ENCODE results near the gene MNX1.

MNX1 gene

DNA sequence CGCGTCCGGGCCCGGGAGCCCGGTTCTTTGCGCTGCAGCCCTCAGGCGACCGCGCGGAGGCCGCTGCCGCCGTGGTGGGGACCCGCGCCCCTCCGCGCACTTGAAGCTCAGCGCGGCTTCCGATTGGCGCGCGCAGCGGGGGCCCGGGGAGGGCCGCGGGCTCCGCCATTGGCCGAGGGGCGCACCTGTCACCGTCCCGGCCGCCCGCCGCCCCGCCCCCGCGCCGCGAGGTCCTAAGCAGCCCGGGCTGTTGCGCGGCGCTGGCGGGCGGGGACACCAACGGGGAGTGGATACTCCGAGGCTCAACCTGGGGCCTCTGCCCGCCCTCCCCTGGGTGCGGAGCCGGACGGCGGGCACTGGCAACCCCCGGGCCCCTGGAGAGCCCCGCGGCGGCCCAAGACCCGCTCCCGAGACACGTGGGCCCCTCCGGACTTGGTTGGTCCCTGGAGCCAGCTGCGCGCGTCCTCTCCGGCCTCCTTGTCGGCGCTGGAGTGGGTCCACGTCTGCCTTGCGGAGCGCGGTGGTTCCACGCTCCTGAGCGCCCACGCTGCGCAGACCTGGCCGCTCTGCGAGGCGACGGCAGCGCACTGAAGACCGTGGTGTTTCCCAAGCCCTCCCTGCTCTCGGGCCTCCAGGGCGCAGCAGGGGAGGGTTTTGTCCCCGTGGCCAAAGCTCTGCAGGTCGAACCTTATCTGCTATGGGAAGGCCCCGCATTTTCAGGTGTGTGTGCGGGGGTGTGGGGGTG is at the start of gene MNX1:
Gene MNX1, minus strand, starts transcription at position 76 of the 745 bp plus-strand sequence. CDS start 313 bp downstream, outside the sequence.
- peak; percentile 57 to 66 for DNase-seq

GRCh38 chr7:157059534-157059933 is 49.1 kb upstream of the MNX1 start:
- no peak for DNase-seq

GRCh38 chr7:157058701-157059100 is 48.2 kb upstream of the MNX1 start:
- DNase-seq: no peak

- no peak for DNase-seq
These were observed 47.6 kb upstream of the MNX1 start for GRCh38 chr7:157058068-157058467.

DNA sequence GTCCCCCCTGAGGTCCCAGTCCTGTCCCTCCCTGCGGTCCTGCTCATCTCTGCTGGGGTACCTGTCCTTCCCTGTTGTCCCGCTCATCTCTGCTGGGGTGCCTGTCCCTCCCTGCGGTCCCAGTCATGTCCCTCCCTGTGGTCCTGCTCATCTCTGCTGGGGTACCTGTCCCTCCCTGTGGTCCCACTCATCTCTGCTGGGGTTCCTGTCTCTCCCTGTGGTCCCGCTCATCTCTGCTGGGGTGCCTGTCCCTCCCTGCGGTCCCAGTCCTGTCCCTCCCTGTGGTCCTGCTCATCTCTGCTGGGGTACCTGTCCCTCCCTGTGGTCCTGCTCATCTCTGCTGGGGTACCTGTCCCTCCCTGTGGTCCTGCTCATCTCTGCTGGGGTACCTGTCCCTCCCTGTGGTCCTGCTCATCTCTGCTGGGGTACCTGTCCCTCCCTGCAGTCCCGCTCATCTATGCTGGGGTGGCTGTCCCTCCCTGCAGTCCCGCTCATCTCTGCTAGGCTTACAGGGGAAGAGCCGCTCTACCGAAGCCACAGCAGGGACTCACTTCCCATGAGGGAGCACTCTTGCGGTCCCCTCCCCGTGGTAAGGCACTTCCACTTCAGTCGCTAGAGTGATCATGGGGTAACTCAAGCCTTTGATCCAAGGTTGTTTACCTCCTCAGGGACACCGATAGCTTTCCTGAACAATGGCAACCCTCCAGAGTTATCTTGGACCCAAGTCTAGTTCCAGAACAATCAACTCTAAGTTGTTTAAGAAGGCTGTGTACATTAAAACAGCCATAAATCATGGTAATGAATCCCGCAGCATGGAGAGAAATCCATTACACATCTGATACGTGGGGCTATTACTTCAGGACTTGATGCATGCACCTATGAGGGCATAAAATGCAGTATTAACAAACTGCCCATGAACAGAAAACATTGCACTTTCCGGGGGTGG is 46.8 kb upstream of the MNX1 start:
- no peak for DNase-seq

- no peak for DNase-seq
These were observed 45.8 kb upstream of the MNX1 start for GRCh38 chr7:157056246-157056645.

DNA sequence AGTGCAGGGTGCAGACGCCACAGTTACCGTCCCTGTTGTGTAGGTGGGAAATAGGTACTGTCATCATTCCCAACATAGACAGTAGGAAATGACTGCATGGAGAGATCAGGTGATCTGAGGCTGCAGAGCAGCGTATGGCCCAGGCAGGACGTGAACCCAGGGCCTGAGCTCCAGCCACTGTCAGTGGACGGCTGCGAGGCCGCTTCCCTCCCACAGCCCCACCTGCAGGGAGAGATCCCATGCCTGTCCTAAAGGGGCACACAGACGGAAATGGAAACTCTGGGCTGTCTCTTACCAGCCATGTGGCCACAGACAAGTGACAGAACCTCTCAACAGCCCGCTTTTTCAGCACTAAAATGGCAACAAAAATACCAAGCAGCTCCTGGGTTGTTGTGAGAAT is 44.5 kb upstream of the MNX1 start:
- DNase-seq: no peak

- no peak for DNase-seq
These were observed 42.7 kb upstream of the MNX1 start for GRCh38 chr7:157053118-157053517.

- no peak for DNase-seq
These were observed 36.7 kb upstream of the MNX1 start for GRCh38 chr7:157047148-157047547.

DNA sequence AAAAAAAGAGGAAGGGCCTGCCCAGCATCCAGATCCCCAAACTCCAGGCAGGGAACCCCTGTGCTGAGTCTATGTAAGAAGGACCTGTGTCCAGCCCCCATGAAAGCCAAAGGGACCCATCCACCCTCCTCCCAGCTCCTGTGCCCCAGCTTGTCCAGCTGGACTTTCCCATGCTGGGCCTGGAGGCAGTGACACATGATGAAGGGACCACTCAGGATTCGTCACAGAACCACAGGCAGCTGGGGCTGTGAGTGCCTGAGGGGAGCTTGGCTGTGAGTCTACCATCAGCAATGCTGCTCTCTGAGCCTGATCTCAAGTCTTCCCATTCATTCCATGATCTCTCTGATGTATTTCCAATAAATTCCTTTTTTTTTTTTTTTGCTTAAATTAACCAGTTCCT is 36.2 kb upstream of the MNX1 start:
- DNase-seq: no peak

DNA sequence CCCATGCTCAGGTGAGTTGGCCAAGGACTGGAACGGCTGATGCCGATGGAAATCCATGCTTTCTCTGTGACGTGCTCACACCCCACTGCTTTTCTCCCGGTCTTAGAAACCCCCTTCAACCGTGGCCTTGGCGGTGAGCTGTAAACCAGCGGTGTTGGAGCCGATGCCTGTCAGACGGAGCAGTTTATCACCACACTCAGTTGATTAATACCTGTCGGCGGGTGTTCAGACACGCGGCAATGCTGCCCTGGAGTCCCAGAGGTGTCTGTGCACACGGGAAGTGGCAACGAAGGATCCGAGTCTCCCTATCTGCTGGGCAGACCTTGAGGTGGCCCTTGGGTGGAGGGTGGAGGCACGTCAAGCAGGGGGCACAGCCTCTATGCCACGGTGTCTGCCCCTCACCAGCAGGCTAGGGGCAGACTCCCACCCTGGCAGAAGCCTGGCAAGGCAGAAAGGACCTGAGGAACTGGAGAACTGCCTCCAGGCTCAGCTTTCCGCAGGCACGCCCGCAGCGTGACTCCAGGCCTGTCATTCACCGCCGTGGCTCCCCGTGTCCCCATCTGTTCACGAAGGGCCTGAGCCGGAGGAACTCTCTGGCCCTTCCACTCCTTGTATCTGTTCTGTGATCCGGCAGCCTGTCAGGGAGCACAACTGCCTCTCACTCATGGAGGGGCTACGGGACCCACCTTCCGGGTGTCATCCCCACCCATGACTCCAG is 34.6 kb upstream of the MNX1 start:
- DNase-seq: no peak

DNA sequence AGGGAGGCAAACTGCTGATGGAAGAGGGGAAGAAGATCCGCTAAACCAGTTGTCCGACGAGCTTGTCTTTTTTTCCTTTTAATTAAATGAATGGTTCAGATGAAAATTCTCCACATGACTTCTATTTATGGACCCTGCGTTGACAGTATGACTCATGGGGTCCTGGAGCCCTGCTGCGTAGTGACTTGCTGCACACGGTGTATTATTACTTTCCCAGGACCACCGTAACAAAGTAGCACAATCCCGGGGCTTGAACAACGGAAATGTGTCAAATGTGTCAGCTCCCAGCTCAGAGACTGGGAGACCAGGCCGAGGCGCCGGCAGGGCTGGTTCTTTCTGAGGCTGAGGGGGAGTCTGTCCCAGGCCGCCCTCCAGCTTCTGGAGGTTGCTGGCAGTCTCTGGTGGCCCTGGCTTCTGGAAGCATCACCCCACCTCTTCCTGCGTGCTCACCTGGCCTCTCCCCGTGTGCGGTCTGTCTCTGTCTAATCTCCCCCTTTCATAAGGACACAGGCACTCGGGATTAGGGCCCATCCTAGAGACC is 33.8 kb upstream of the MNX1 start:
- no peak for DNase-seq

- DNase-seq: no peak
These were observed 33.3 kb upstream of the MNX1 start for GRCh38 chr7:157043745-157044144.

- DNase-seq: no peak
These were observed 31.2 kb upstream of the MNX1 start for GRCh38 chr7:157041514-157042277.

DNA sequence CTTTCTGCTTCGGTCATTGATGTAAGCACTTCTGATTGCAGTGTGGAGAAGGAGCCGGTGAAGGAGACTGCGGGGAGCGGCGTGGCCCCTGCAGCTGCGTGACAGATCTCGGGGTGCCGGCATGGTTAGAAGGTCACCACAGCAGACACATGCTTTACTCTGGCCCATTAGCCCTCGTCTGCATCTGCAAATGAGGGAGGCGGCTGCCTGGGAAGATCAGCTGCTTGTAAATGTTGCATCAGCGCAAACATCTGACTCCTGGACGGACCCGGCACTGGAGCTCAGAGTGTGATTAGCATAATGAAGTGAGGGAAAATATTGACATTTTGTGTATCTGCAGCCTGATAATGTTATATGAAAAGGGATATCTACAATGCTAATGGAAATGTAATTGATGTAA is 30.5 kb upstream of the MNX1 start:
- DNase-seq: no peak

DNA sequence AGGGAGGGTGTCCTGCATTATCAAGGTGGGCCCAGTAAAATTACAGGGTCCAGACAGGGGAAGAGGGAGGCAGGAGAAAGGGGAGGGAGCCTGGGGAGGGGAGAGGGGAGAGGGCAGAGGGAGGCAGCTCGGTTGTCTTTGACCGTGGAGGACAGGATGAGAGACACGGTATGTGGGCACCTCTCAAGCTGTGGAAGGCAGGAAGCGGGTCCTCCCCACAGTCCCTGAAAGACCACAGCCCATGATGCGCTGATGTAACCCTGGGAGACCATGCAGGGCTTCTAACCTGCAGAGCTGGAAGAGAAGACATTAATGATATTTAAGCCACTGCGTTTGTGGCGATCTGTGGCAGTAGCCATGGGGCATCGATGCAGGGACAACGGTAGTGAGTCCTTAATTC is 27.2 kb upstream of the MNX1 start:
- DNase-seq: no peak

- no peak for DNase-seq
These were observed 26.6 kb upstream of the MNX1 start for GRCh38 chr7:157037028-157037427.

DNA sequence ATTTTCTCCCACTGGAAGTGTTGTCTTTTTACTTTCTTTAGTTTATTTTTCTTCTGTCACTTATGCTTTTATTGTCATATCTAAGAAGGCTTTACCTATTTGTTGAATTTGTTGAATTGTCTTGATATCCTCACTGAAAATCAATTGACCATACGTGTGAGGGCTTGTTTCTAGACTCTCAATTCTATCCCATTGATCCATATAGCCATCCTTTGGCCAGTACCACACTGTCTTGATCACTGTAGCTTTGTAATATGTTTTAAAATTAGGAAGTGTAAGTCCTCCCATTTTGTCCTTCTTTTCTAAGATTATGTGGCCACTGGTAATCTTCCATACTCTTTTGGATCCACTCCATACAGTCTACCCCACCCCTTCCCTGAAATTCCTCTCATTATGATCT is 25.5 kb upstream of the MNX1 start:
- no peak for DNase-seq

DNA sequence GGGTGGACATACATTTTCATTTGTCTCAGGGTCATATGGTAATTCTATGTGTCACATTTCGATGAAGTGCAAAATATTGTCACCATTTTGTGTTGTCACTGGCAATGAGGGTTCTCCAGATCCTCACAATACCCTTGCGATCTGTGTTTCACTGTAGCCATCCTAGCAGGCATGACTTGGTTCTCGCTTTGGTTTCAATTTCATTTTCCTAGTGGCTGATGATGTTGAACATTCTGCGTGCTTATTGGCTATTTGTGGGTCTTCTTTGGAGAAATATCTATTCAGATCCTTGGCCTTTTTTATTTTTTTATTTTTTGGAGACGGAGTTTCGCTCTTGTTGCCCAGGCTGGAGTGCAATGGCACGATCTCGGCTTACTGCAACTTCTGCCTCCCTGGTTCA is 24.8 kb upstream of the MNX1 start:
- no peak for DNase-seq

GRCh38 chr7:157033483-157034473 is 23.3 kb upstream of the MNX1 start:
- no peak for DNase-seq
